HFF-Myc (cell line): Measurements from ENCODE around the gene KIAA1210.

Experiments
- DNase-seq: peaks from one replicate; pipeline ENCODE4 v3.0.0-alpha.2; 2011; ENCODE audit warnings: low read depth; ENCODE audit errors: extremely low read depth
- H3K4me3 ChIP-seq: replicated peaks from 2 replicates; pipeline ENCODE4 v1.5.1; 2011; ENCODE audit warnings: low read depth, mild to moderate bottlenecking, control low read depth, low read length
- CTCF ChIP-seq: IDR thresholded peaks from 2 replicates; pipeline ENCODE4 v1.5.1; 2012; ENCODE audit warnings: mild to moderate bottlenecking, low read depth, low read length, control low read depth; ENCODE audit errors: missing control alignments

Gene KIAA1210

GRCh38 chrX:119082278-119082677 lies 45.3 kb downstream of the KIAA1210 start:
- H3K4me3 ChIP-seq: no peak overlapping the region
- TF ChIP-seq CTCF: no peak
- DNase-seq: no peak

DNA sequence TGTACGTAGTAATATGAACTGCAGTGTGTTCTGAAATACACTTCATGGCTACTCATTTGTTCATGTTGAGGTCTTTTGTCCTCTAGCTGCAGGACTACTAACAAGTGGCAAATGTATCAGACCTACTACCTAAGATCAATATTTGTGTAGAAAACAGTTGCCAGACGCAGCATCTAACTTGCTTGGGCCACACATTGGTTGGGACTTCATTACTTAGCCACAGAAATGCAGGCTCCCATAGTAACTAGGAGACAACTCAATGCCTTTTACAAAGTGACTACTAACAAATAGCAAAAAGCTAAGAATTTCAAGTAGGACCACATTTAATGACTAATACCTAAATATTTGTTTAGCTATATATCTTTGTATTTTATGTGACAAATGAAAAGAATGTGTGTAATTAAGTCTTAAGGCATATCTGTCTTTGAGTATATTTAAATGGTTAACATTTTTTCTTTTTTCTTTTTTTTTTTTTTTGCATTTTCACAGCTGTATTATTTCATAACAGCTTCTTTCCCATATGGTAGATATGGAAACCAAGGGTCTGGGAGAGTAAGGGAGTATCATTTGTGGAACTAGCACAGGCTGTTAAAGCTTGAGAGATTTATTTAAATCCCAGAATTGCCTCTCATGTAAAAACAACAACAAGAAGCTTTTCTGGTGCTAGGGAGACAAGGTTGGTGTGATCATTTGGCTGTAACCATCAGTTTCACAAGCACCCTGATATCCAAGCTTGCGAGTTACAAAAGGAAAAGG lies 52.2 kb downstream of the KIAA1210 start:
- no peak for DNase-seq
- no peak for TF ChIP-seq CTCF
- H3K4me3 ChIP-seq: no peak overlapping the region

DNA sequence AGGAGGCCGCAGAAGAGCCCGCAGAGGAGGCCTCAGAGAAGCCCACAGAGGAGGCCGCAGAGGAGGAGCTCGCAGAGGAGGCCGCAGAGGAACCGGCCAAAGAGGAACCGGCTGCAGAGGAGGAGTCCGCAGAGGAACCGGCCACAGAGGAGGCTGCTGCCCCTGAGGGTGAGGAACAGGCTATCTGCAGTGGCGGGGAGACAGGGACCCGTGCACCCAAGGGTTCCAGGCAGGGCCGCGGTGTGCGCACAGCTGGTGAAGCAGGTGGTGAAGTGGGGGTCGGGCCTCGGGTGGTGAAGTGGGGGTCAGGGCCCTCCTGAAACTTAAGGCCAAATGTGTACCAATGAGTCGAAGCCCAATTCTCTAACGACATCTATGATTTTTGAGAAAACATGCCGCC lies 53.7 kb downstream of the KIAA1210 start:
- H3K4me3 ChIP-seq: no peak overlapping the region
- DNase-seq: no peak
- no peak for TF ChIP-seq CTCF

DNA sequence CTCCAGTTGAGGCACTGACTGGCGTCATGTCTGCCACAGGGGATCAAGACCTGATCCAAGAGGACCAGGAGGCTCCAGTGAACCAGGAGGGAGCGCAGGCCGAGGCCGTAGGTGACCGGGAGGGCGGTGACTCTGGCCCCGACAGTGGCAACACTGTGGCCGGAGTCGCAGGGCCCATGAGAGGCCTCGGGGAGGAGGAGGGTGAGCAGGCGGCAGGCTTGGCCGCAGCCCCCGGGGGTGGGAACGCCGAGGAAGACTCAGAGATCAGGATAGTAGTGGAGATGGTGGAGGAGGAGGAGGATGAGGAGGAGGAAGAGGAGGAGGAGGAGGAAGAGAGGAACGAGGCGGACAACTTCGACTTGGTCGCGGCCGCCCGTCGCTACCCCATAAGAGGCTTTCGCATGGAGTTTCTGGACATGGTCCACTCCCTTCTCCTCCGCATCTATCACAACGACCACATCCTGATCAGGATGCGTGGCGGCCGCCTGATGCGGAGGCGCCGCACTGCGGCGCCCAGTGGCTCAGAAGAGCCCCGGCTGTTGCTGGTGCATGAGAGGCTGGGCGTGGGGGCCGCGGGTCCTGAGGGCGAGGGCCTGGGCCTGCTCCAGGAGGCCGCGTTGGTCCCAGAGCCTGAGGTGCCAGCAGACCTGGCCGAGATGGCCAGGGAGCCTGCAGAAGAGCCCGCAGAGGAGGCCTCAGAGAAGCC lies 54.3 kb downstream of the KIAA1210 start:
- no peak for TF ChIP-seq CTCF
- no peak overlapping the region for H3K4me3 ChIP-seq
- no peak for DNase-seq

DNA sequence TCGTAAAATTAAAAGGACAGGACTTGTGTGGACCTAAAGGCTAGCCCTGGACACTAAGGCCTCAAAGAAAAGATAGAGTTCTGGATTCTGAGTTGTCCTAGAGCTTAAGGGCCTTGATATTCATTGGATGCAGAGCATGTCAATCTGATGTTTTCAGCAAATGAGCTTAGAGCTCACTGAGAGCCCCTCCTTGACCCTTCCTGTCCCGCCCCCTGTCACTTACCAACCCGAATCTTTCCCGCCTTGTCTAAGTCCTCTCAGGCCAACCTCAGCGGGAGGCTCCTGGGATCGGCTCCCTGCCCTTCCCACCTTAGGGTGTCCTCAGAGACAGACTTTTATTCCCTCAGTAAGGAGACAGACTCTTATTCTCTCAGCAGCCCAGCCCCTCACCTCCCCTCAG lies 54.9 kb downstream of the KIAA1210 start, which contains the start of gene CT47C1:
CT47C1 (plus strand) TSS at position 250 of the 400 bp plus-strand sequence. CDS start 233 bp downstream, outside the sequence.
- TF ChIP-seq CTCF: no peak
- no peak for DNase-seq
- no peak within 1 kb of the TSS for H3K4me3 ChIP-seq

DNA sequence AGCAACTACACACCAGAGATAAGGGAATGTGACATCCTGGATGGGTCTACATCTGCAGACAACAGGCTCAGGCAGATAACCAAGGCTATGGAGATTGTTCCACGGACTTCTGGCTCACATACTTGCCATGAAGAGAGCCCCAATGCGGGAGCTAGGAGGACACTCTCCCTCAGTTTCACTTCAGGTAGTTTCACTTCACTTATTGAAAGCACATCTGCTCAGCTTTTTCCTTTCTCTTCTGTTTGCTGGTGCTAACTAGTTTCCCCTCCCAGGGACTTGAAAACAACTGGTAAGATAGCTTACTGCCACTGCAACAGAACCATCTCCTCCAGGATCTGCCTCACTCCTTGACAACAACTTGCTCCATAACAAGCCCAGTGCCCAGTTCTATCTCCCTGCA lies 56.2 kb downstream of the KIAA1210 start:
- no peak for DNase-seq
- no peak overlapping the region for H3K4me3 ChIP-seq
- no peak for TF ChIP-seq CTCF

DNA sequence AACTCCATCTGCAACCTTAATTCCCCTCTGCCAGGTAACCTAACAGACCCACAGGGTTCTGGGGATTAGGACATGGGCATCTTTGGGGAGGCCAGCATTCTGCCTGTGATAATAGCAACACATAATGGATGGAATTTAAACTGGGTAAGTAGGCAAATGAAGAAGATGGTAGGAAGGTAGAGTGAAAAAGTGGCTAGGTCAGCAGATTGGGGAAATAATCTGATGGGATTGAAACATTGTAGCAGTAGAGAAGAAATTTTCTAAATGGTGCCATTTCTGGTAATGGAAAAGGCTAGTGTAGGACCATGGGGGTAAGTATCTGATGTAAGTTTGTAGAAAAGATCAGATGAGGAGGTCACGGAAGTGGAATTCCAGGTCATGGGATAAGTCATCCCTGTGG lies 57.9 kb downstream of the KIAA1210 start:
- no peak for DNase-seq
- TF ChIP-seq CTCF: no peak
- no peak overlapping the region for H3K4me3 ChIP-seq
